Ishikawa (cell line): ENCODE measurements around the gene PTGFRN.

Experiments
- CEBPB ChIP-seq: IDR thresholded peaks from 2 replicates; pipeline ENCODE4 v1.6.1; 2012
- CREB1 ChIP-seq: IDR thresholded peaks from 2 replicates; pipeline ENCODE4 v1.6.1; 2012; ENCODE audit warnings: low read depth
- EGR1 ChIP-seq: IDR thresholded peaks from 2 replicates; pipeline ENCODE4 v1.6.1; 2012
- EP300 ChIP-seq: IDR thresholded peaks from 2 replicates; pipeline ENCODE4 v1.6.1; 2012; ENCODE audit warnings: borderline replicate concordance
- FOXM1 ChIP-seq: IDR thresholded peaks from 2 replicates; pipeline ENCODE4 v1.6.1; 2012; ENCODE audit warnings: low read depth, borderline replicate concordance
- NFIC ChIP-seq: IDR thresholded peaks from 2 replicates; pipeline ENCODE4 v1.6.1; 2012
- RAD21 ChIP-seq: IDR thresholded peaks from 2 replicates; pipeline ENCODE4 v1.6.1; 2012; ENCODE audit warnings: low read depth
- TAF1 ChIP-seq: IDR thresholded peaks from 2 replicates; pipeline ENCODE4 v1.6.1; 2012; ENCODE audit warnings: low read depth, mild to moderate bottlenecking
- TCF12 ChIP-seq: IDR thresholded peaks from 2 replicates; pipeline ENCODE4 v1.6.1; 2012; ENCODE audit warnings: low read depth
- TEAD4 ChIP-seq: IDR thresholded peaks from 2 replicates; pipeline ENCODE4 v1.6.1; 2012
- YY1 ChIP-seq: IDR thresholded peaks from 2 replicates; pipeline ENCODE4 v1.6.1; 2012; ENCODE audit warnings: low read depth
- ZBTB7A ChIP-seq: IDR thresholded peaks from 2 replicates; pipeline ENCODE4 v1.6.1; 2012; ENCODE audit warnings: low read depth
- TF ChIP-seq, protein P1 (sequence below): IDR thresholded peaks from 2 replicates; pipeline ENCODE4 v1.6.1; 2012
- TF ChIP-seq, protein P2 (sequence below): IDR thresholded peaks from 2 replicates; pipeline ENCODE4 v1.6.1; 2012; ENCODE audit warnings: low read depth, mild to moderate bottlenecking
- TF ChIP-seq, protein P3 (sequence below): IDR thresholded peaks from 2 replicates; pipeline ENCODE4 v1.6.1; 2012

Gene PTGFRN

DNA sequence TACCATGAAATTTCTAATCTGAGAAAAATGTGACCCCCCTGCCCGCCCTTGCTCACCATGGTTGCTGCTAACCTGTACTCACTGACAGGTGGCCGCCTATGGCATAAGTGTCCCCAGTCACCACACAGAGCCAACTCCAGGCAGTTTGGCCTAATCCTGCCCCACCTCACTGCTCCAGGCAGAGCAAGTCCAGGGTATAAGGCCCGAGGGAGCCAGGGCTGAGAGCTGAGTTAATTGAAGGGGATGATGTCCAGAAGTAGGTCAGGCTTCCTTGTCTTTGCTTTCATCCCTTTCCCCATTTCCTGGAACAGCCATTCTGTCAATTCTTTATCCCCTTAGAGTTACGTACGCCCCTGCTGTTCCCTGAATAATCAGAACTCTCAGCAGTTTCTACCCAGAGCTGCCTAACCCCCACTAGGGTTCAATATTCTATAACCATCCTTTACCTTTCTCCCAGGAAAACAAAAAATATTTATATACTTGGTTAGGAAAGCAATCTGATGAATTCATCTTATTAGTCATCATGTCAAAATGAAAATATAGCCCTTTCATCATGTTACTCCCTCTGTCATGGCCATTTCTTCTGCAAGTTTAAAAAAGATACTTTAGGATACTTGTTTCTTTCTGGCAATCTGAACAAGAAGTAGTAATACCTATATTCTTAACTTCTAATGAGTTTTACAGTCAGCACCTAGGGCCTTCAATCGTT, 62.4 kb downstream of the PTGFRN start:
- TF ChIP-seq CREB1 (no peak), EGR1 (no peak), NFIC (no peak), ZBTB7A (no peak), EP300 (no peak), CEBPB (no peak), YY1 (no peak), RAD21 (no peak), TAF1 (no peak), TEAD4 (no peak)
- TF ChIP-seq, protein P1, sequence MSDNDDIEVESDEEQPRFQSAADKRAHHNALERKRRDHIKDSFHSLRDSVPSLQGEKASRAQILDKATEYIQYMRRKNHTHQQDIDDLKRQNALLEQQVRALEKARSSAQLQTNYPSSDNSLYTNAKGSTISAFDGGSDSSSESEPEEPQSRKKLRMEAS, result no peak
- TF ChIP-seq, protein P2, sequence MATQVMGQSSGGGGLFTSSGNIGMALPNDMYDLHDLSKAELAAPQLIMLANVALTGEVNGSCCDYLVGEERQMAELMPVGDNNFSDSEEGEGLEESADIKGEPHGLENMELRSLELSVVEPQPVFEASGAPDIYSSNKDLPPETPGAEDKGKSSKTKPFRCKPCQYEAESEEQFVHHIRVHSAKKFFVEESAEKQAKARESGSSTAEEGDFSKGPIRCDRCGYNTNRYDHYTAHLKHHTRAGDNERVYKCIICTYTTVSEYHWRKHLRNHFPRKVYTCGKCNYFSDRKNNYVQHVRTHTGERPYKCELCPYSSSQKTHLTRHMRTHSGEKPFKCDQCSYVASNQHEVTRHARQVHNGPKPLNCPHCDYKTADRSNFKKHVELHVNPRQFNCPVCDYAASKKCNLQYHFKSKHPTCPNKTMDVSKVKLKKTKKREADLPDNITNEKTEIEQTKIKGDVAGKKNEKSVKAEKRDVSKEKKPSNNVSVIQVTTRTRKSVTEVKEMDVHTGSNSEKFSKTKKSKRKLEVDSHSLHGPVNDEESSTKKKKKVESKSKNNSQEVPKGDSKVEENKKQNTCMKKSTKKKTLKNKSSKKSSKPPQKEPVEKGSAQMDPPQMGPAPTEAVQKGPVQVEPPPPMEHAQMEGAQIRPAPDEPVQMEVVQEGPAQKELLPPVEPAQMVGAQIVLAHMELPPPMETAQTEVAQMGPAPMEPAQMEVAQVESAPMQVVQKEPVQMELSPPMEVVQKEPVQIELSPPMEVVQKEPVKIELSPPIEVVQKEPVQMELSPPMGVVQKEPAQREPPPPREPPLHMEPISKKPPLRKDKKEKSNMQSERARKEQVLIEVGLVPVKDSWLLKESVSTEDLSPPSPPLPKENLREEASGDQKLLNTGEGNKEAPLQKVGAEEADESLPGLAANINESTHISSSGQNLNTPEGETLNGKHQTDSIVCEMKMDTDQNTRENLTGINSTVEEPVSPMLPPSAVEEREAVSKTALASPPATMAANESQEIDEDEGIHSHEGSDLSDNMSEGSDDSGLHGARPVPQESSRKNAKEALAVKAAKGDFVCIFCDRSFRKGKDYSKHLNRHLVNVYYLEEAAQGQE, result no peak
- TF ChIP-seq, protein P3, sequence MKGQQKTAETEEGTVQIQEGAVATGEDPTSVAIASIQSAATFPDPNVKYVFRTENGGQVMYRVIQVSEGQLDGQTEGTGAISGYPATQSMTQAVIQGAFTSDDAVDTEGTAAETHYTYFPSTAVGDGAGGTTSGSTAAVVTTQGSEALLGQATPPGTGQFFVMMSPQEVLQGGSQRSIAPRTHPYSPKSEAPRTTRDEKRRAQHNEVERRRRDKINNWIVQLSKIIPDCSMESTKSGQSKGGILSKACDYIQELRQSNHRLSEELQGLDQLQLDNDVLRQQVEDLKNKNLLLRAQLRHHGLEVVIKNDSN, result no peak

DNA sequence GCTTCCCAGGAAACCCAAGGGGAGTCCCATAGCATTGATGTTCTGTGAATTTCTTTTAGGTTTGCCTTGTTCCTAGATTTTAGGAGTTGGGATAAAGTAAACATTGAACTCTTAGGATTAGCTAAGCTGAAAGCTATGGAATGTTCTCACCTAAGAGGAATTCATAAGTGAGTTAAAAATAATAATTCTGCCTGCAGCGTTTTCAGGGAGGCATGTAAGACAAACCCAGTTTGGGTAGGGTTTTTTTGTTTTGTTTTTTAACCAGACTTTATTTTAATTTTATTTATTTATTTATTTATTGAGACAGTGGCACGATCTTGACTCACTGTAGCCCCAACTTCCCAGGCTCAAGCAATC, 62.9 kb downstream of the PTGFRN start:
- TF ChIP-seq TAF1 (no peak), CREB1 (no peak), YY1 (no peak), TEAD4 (no peak), RAD21 (no peak), NFIC (no peak)
- TF ChIP-seq, protein P2, result no peak
- TF ChIP-seq, protein P3, result no peak
- TF ChIP-seq, protein P1, result no peak

DNA sequence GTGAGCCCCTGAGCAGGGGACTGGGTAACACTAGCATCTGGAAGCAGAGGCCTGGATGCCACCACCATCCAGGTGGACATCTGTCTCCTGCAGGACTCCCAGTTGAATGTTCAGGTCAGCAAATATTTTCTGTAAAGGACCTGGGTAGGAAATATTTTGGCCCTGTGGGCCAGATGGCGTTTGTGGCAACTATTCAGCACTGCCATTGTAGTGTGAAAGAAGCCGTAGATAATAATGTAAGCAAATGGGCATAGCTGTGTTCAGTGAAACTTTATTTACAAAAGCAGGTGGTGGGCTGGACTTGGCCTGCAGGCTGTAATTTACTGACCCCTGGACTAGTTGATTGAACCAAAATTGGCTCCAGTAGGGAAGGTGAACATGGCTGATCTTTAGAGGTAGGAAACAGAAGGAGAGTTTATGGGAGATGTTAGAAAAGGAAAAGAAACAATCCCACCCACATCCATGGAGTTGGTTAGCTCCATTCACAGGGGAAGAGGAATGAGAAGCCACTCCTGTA, 71.9 kb downstream of the PTGFRN start:
- TF ChIP-seq CREB1 (no peak), YY1 (no peak), FOXM1 (no peak), EGR1 (no peak), TAF1 (no peak), CEBPB (no peak), RAD21 (no peak), EP300 (no peak), NFIC (no peak), ZBTB7A (no peak), TCF12 (no peak), TEAD4 (no peak)
- TF ChIP-seq, protein P3, result no peak
- TF ChIP-seq, protein P2, result no peak
- TF ChIP-seq, protein P1, result no peak
